GM12878 (cell line): ENCODE measurements around the gene TMEM208. TPM values are rescaled to one million over a fixed set of nuclear protein-coding genes. Genes with fewer than 3 reads are reported as not detected.
A peak's percentile ranks its signal among the peaks of the same experiment; 100 is the strongest.

Experiments
- ATF2 ChIP-seq: IDR thresholded peaks from 2 replicates; pipeline ENCODE4 v1.6.1; 2012; ENCODE audit warnings: low read length, inconsistent platforms
- BCL3 ChIP-seq: IDR thresholded peaks from 2 replicates; pipeline ENCODE4 v1.6.1; 2011; ENCODE audit warnings: borderline replicate concordance, low read depth, mild to moderate bottlenecking, moderate library complexity, low read length; ENCODE audit not compliant: insufficient read depth, poor library complexity, severe bottlenecking
- MEF2B ChIP-seq: fragments of 450-650 bp; IDR thresholded peaks from 2 replicates; pipeline ENCODE4 v1.6.1; 2018; ENCODE audit warnings: mild to moderate bottlenecking, moderate library complexity; ENCODE audit not compliant: partially characterized antibody, poor library complexity, severe bottlenecking
- SP1 ChIP-seq: IDR thresholded peaks from one replicate; pipeline ENCODE4 v1.6.1; 2011; ENCODE audit warnings: low read depth, low read length
- USF1 ChIP-seq: IDR thresholded peaks from 2 replicates; pipeline ENCODE4 v1.6.1; 2011; ENCODE audit warnings: borderline replicate concordance, low read depth, mild to moderate bottlenecking, moderate library complexity, mixed read lengths, low read length; ENCODE audit not compliant: insufficient read depth; ENCODE audit errors: extremely low read length
- ZSCAN29 ChIP-seq: fragments of 450-650 bp; IDR thresholded peaks from 2 replicates; pipeline ENCODE4 v1.6.1; 2017; ENCODE audit warnings: mild to moderate bottlenecking, moderate library complexity
- polyA plus RNA-seq, 11 experiments: library from polyadenylated mRNA; depleted of rRNA in 4 of 11; unstranded in 6 of 11; stranded (reverse) in 5 of 11; fragments of >200 nt; fragmentation: Nextera tagmentation in 4 of 11; fragmentation: Illumina TruSeq in 1 of 11; extraction: Ambion mirVana in 4 of 11; extraction: Trizol in 1 of 11; gene quantifications; 1 replicate in 1 of 11; 2 replicates in 10 of 11; pipeline versions ENCODE4 v1.2.1 to v1.2.3, GENCODE V29; 2011 to 2016; ENCODE audit warnings: inconsistent platforms in 2 of 11, missing spikeins in 2 of 11, low read depth in 1 of 11
- total RNA-seq, 4 experiments: library from RNA; depleted of rRNA in 3 of 4; stranded (reverse); fragments of >200 nt in 3 of 4; fragmentation: Illumina TruSeq in 1 of 4; extraction: Trizol in 1 of 4; gene quantifications; 2 replicates each; pipeline versions ENCODE4 v1.2.1 to v1.2.3, GENCODE V29; 2013 to 2021

Gene TMEM208
- total and polyA plus RNA-seq, 10 of the 15 experiments (the other 5 are each of a cell fraction or from before 2014, with no cell fraction given): 34.1 to 244 (median 54.1) TPM

GRCh38 chr16:67183627-67184452 lies 43.1 kb upstream of the TMEM208 start, which contains the start of gene MATCAP1 (continued):
- TF ChIP-seq ZSCAN29: no peak
- TF ChIP-seq ATF2: no peak
- no peak for TF ChIP-seq MEF2B
- TF ChIP-seq USF1: no peak
- no peak for TF ChIP-seq BCL3
- TF ChIP-seq SP1: peak; percentile 98
- TF ChIP-seq, all 136 proteins: peak for 31
